ENCODE data around the gene TMEM184A. TPM values are rescaled to one million over a fixed set of nuclear protein-coding genes. Genes with fewer than 3 reads are reported as not detected.

Gene TMEM184A
- total RNA-seq, 1 donor from 2014 or later, result 8.6 TPM

DNA sequence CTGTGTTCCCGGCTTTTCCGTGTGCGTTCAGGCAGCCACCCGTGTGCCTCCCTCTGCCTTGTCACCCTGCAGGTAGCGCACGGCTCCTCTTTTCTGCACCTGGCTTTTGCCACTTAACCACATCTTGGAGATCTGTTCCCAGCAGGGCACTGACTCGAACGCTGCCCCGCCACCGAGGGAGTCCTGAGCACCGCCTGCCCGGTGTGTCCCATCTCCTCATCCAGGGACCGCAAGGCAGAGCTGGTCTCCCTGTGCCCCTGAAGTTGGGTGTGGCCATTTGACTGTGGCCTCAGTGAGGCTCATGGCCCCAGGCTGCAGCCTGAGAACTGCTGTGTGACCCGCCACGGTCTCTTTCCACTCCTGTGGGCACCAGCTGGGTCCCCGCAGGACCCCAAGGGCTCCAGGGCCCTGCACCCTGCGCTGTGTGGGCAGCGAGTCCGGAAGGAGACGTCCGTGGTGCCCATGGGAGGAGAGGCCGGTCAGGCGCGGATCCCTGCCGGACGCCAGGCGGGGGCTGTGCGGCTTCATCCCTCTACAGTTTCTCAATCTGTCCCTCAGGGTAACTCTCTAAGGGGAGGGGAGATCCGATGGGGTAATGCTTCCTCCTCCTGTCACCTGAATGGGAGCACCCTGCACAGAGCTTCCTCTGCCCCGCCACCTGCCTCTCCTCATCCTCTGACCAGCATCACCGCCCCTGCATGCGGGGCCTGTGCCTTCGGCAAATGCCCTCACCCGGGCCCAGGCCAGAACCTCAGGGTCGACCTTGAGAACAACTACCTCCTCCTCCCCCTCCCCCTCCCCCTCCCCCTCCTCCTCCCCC, 50.1 kb downstream of the TMEM184A start:
- DNase-seq (ENCODE audit: low spot score, unreplicated experiment), result no peak
- peak overlapping the region; percentile 50 for H3K4me3 Mint-ChIP-seq (ENCODE audit: low read depth)
- H3K36me3 Mint-ChIP-seq (ENCODE audit: insufficient read depth), result peaks cover 12% of the 10 kb centered on the region
- TF ChIP-seq, protein P1, sequence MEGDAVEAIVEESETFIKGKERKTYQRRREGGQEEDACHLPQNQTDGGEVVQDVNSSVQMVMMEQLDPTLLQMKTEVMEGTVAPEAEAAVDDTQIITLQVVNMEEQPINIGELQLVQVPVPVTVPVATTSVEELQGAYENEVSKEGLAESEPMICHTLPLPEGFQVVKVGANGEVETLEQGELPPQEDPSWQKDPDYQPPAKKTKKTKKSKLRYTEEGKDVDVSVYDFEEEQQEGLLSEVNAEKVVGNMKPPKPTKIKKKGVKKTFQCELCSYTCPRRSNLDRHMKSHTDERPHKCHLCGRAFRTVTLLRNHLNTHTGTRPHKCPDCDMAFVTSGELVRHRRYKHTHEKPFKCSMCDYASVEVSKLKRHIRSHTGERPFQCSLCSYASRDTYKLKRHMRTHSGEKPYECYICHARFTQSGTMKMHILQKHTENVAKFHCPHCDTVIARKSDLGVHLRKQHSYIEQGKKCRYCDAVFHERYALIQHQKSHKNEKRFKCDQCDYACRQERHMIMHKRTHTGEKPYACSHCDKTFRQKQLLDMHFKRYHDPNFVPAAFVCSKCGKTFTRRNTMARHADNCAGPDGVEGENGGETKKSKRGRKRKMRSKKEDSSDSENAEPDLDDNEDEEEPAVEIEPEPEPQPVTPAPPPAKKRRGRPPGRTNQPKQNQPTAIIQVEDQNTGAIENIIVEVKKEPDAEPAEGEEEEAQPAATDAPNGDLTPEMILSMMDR (IDR thresholded peaks at IDR 0.05; ENCODE audit: unreplicated experiment), result no peak
- no peaks in the 10 kb centered on the region for H3K9me3 Mint-ChIP-seq (ENCODE audit: low read depth)
- peaks cover 23% of the 10 kb centered on the region for H3K4me1 Mint-ChIP-seq (ENCODE audit: low read depth)
- H3K27me3 Mint-ChIP-seq, result no peaks in the 10 kb centered on the region
- no peak overlapping the region for H3K27ac Mint-ChIP-seq

- Mint-ChIP-seq H3K9me3 (ENCODE audit: low read depth) (no peaks in the 10 kb centered on the region), H3K27ac (peak within 1 kb of the TSS; percentile 89)
- peak; percentile 83 for DNase-seq (ENCODE audit: low spot score, unreplicated experiment)
Observed at GRCh38 chr7:1503816-1504775, 51.9 kb downstream of the TMEM184A start, which contains the start of gene INTS1. INTS1 (minus strand) TSS chr7:1504389; CDS start chr7:1503960, 429 bp downstream.

DNA sequence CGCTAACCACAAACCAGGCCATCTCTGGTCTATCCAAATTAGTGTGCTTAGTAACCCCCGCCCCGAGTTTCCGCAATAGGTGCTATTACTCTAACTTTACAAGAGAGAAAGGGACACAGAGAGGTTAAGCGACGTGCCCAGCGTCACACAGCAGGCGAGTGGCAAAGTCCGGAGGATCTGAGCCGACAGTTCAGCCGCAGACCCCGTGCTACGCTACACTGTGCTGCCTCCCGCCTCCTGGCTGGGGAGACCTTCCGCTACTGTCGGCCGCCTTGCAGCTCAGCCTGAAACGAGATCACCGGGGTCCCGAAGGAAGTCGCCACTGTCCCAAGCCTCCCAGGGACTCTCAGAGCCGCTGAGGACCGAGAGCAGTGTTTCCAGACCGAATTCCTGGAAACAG, 52.6 kb downstream of the TMEM184A start:
- Mint-ChIP-seq H3K9me3 (ENCODE audit: low read depth) (no peaks in the 10 kb centered on the region), H3K27me3 (no peaks in the 10 kb centered on the region), H3K27ac (peak overlapping the region; percentile 64), H3K4me1 (ENCODE audit: low read depth) (peaks cover 21% of the 10 kb centered on the region), H3K36me3 (ENCODE audit: insufficient read depth) (peaks cover 12% of the 10 kb centered on the region), H3K4me3 (ENCODE audit: low read depth) (peak overlapping the region; percentile 85)
- TF ChIP-seq, protein P1 (IDR thresholded peaks at IDR 0.05; ENCODE audit: unreplicated experiment), result no peak
- DNase-seq (ENCODE audit: low spot score, unreplicated experiment), result no peak

More at GRCh38 chr7:1503816-1504775, 51.9 kb downstream of the TMEM184A start, which contains the start of gene INTS1:
- Mint-ChIP-seq H3K36me3 (ENCODE audit: insufficient read depth) (peaks cover 12% of the 10 kb centered on the region), H3K4me3 (ENCODE audit: low read depth) (peak within 1 kb of the TSS; percentile 85), H3K27me3 (no peaks in the 10 kb centered on the region), H3K4me1 (ENCODE audit: low read depth) (peaks cover 23% of the 10 kb centered on the region)
- TF ChIP-seq, protein P1 (IDR thresholded peaks at IDR 0.05; ENCODE audit: unreplicated experiment), result peak; percentile 93

GRCh38 chr7:1502845-1503244, 53.2 kb downstream of the TMEM184A start:
- H3K4me1 Mint-ChIP-seq (ENCODE audit: low read depth), result peaks cover 19% of the 10 kb centered on the region
- peak overlapping the region; percentile 85 for H3K4me3 Mint-ChIP-seq (ENCODE audit: low read depth)
- H3K9me3 Mint-ChIP-seq (ENCODE audit: low read depth), result no peaks in the 10 kb centered on the region
- DNase-seq (ENCODE audit: low spot score, unreplicated experiment), result no peak
- H3K27ac Mint-ChIP-seq, result no peak overlapping the region
- H3K27me3 Mint-ChIP-seq, result no peaks in the 10 kb centered on the region
- peaks cover 12% of the 10 kb centered on the region for H3K36me3 Mint-ChIP-seq (ENCODE audit: insufficient read depth)
- TF ChIP-seq, protein P1 (IDR thresholded peaks at IDR 0.05; ENCODE audit: unreplicated experiment), result no peak
